ENCODE data around the gene IWS1.
"Not testable (repeated sequence)": the region's sequence is repeated elsewhere in the genome, so short reads cannot be mapped to it uniquely, and the experiment has no call there.

Gene IWS1

DNA sequence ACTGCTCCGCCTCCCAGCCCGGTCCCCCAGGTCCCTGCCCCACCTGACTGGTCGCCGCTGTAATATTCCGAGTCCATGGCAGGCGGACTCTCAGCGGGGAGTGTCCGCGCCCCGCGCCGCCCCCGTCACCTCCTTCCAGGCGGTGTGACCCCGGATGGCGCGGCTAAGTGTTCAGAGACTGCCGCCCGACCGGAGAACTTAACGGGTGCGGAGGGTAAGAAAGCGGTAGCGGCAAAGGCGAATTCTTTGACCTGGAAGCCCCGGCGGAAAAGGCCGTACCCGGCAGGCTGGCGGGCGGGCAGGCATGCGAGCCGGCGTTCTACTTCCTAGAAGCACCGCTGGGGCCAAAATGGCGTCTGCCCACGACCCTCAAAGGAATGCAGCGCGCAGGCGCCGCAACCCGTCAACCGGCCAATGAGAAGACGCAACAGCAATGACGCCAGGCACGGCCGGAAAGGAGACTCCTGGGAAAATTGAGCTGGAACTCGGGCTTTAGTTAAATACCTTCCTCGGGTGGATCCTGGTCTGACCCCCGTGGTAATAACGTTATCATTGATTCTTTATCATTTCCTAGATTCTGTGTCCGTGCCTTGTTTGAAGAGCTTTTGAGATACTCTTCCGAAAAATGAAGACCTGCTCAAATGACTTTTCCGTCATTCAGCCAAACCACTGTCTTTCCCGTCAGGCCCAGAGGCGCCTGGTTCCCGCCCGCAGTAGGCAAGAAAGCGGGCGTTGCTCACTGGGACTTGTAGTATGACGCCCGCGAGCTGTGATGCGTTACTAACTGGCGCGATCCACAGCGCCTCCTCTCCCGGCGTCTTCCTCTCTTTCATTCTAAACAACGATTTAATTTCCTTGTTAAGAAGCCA lies at the start of gene IWS1:
Gene IWS1, minus strand, starts transcription at position 358 of the 869 bp plus-strand sequence. Its CDS starts 281 bp downstream, at position 77.
- DNase-seq = peak; percentile 89

DNA sequence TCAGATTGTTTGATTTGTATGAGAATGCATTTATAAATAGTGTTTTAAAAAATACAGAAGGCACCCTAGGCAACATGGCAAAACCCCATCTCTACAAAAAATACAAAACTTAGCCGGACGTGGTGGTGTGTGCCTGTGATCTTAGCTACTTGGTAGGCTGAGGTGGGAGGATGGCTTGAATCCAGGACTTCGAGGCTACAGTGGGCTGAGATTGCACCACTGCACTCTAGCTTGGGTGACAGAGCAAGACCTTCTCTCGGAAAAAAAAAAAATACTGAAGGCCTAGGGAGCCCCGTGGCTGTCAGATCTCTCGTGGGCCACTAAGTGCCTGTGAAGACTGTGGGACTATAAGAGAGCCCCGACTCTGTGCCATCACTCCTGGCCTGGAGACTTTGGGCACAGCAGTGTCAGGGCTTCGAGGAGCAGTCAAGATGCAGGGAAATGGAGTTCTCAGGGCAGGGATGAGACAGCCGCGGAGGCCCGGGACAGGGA lies 49.7 kb upstream of the IWS1 start:
- no peak for DNase-seq

- no peak for DNase-seq
Observed at GRCh38 chr2:127575185-127575765, 49.0 kb upstream of the IWS1 start.

GRCh38 chr2:127574656-127575055 lies 48.4 kb upstream of the IWS1 start:
- no peak for DNase-seq

DNA sequence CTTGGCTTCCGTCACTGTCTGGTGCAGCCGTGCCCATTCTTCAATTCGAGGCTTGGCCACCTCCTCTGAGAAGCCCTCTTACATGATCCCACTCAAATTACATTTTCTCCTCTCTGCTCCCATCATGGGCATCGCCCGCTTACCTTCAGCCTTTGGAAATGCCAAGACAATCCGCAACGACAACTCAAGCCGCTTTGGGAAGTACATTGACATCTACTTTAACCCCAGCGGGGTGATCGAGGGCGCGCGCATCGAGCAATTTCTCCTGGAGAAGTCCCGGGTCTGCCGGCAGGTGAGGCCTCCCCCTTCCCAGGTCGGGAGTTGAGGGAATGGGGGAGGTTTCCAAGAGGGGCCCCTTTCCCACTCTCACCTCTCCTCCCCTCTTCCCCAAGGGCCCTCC lies 47.5 kb upstream of the IWS1 start:
- DNase-seq = no peak

DNA sequence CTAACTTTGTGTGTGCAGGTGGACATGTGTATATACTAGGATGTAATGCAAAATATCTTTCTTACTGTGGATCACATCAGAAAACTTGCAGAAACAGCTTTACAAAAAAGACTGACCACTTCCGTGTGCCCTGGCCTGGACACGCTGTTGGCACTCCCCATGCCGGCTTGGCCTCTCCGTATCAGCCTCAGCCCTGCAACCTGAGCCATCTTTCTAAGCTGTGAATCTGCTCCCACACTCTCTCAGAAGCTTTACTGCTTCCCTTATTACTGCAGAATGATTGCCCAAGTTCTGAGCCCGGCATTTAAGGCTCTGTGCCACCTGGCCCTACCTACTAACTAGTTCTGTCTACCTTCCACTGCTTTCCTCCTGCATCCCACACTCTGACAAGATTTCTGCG lies 47.0 kb upstream of the IWS1 start:
- DNase-seq = no peak

- no peak for DNase-seq
Observed at GRCh38 chr2:127572841-127573240, 46.6 kb upstream of the IWS1 start.

- DNase-seq = not testable (repeated sequence)
Observed at GRCh38 chr2:127572352-127572751, 46.1 kb upstream of the IWS1 start.

DNA sequence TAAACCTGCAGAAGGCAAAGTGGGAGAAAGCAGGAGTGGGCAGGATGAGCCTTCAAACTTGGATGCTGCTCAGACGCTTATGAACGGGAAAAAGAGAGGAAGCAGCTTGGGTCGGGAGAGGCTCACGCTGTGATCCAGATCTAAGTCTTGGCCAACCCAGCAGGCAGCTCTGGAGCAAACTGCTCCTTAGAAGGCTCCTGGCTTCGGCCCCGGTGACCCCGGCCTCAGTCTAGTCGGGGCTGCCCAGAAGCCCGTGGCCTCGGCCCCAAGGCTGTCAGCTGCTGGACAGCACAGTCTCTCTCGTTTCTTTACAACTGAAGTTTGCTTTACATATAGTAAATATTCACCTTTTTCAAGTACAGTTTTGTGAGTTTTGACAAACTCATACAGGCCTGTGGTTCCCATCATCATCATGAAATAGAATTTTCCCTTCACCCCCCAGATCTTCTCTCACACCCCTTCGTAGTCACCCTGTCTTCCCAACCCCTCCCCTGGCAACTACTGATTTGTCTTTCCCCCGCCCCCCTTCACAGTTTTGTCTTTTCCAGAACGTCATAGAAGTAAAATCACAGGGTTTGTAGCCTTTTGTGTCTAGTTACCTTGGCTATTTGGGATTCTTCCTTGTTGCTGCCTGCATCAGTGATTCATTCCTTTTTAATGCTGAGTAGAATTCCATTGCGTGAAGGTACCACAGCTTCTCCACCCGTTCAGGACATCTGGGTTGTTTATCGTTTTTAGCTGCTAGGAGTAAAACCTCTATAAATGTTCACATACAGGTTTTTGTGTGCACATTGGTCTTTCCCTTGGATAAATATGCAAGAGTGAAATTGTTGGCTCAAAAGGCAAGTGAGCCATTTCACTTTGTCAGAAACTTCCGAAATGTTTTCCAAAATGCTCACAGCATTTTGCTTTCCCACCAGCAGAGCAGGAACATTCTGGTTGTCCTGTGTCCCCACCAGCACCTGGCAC lies 44.3 kb upstream of the IWS1 start:
- no peak for DNase-seq

GRCh38 chr2:127569666-127570065 lies 43.4 kb upstream of the IWS1 start:
- no peak for DNase-seq

DNA sequence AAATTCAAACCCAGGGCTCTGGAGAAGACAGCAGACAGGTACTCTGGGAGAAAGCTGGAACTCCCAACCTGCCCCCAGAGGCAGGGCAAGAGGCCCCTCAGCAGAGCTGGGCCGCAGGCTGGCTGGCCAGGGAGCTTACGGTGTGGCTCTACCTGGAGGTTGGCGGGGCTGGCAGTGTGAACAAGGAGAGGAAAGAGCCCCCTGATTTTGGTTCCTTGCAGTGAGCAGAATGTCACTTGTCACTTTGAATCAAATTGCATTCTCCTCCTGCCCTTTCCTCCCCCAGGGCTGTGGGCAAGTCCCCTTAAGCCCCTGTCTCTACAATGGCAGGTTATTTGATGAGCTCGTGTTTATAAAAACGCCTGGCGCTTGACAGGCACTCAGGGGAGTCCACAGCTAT lies 41.8 kb upstream of the IWS1 start:
- no peak for DNase-seq

- no peak for DNase-seq
Observed at GRCh38 chr2:127567351-127567854, 41.1 kb upstream of the IWS1 start.

DNA sequence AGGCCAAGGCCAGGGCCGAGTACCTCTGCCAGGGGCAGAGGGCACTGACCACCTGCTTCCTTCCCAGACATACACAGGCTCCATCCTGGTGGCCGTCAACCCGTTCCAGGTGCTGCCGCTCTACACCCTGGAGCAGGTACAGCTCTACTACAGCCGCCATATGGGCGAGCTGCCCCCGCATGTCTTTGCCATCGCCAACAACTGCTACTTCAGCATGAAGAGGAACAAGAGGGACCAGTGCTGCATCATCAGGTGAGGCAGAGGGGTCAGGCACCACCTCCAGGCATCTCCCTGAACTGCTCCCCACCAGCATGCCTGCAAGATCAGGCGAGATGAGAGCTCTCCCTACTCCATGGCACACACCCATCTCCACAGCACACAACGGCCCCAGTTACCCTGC lies 40.3 kb upstream of the IWS1 start:
- DNase-seq = no peak

- no peak for DNase-seq
Observed at GRCh38 chr2:127566139-127566417, 39.8 kb upstream of the IWS1 start.

DNA sequence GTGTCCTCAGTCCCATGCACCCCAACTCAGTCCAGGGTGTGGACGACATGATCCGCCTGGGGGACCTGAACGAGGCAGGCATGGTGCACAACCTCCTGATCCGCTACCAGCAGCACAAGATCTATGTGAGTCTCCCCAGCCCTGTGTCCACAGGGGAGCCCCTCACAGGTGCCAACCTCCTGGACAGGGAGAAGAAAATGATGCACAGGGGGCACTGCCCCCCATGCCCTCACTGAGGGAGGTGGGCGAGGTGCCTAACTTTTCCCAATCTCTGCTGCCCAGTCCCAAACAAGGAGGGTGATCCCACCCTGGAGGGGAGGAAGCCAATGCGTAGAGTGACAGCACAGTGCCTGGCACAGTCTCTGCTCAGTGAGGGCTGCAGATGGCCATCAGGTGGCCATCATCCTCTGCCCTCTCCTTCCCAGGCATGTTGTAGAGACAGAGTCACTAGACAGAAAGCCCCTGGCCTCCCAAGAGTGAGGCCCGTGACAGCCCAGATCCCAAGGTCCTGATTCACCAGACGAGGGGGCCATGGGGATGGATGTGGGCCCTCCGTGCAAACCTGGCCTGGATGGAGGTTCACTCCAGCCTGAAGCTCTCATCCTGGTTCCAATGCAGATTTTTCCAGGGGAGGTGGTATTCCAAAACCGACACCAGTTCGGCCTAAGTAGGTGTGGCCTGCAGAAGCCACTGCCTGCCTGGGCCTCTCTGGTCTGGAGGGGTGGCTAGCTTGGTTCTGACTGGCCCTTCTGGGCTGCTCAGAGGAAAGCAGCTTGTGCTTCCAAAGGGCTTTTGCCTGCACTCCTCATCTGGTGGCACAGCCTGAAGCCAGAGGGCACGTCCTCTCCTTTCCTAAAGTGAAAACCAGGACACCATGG lies 39.2 kb upstream of the IWS1 start:
- DNase-seq = no peak

DNA sequence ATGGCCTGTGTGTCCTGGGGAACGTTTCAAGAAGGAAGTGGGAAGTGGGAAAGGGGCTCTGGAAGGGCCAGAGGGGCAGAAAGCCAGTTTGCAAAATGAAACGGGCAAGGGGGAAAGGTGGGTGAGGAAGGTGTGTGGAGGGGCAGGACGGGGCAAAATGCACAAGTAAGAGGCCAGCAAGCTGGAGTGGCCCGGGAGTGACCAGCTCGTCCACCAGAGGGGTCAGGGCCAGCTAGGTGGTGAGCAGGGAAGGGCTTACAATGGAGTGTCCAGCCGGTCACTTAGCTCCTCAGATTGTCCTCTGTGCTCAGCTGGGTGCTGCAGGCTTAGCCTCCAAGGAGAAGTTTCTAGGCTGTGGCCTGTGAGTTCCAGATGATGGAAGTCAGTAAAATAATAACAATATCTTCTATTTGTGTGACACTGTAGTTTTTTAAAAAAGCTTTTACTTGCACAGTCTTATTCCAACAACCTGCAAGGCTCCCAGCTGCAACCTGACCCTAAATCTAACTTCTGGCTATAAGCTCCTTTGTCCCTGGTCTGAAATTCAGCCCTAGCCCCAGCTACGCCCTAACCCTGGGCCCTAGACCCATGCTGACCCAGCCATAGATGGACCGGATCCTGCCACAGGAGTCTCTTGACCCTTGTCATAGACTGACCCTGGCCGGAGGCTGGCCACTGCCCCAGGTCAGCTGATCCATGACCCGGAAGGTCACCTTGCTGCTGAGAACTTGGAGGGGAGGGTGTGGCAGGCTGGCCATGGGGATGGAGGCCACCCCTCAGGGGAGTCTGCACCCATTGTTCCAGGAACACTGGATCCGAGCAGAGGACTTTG lies 38.4 kb upstream of the IWS1 start:
- DNase-seq = no peak

GRCh38 chr2:127563458-127564428 lies 37.5 kb upstream of the IWS1 start:
- no peak for DNase-seq

GRCh38 chr2:127562936-127563335 lies 36.6 kb upstream of the IWS1 start:
- DNase-seq = no peak

GRCh38 chr2:127561371-127561770 lies 35.1 kb upstream of the IWS1 start:
- DNase-seq = no peak

DNA sequence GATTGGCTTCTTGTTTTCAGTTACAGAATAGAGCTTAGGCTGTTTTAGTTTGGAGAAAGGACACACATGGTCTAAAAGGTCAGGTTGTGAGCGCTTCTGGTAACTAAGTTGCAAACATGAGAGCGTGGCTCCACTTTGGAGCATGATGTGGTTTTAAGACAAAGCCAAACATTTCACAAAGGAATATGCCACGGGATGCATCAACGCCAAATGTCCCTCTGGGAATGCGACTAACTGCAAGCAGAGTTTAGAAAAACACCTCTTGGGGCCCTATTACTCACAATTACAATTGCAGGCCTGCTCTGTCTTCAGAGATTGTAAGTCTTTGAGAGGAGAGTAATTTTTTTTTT lies 34.6 kb upstream of the IWS1 start:
- no peak for DNase-seq
